Colon (tissue), 2 donors: ENCODE results near the gene SELENBP1.

ENCODE experiments used
- FAIRE-seq: peaks from 2 replicates; lab custom pipeline; 2012; peaks lifted over from hg19 to GRCh38; lab: Jason Lieb, UNC
- donor health status: control.
- donor health status: control.

The SELENBP1 gene

DNA sequence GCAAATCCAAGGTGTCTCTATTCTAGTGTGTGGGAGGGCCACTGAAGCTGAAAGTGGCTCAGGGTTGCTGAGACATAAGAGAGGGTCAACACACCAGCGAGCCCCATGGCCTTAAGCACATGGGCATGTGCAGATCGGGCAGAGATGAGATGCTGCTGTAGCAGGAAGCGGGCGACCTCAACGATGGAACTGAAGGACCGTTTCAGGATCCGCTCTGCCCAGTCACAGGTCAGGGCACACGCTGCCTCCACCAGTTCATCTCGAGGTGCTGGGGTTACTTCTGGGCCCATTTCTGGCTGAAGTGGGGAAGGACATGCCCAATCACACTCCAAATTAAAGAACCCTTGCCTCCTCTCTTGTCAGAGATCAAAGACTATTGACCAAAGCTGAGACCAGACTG lies 28.9 kb downstream of the SELENBP1 start:
- FAIRE-seq: no peak

DNA sequence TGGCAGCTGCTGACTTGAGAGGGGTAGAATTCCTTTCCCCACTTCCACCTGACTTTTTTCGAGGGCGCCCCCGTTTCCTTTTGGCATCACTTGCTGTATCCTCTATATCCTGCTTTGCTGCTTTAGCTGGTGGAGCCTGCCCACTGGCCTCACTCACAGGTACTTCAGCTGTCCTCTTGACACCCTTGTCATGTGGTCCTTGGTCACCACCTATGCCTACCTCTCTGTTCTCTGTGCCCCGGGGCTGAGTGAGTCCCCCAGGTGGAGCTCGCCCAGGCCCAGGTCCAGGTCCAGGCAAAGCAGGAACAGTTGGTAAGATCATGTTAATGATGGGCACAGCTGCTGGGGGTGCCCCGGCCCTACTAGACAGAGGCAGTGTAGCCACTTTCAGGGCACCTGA lies 29.9 kb downstream of the SELENBP1 start:
- FAIRE-seq: no peak

DNA sequence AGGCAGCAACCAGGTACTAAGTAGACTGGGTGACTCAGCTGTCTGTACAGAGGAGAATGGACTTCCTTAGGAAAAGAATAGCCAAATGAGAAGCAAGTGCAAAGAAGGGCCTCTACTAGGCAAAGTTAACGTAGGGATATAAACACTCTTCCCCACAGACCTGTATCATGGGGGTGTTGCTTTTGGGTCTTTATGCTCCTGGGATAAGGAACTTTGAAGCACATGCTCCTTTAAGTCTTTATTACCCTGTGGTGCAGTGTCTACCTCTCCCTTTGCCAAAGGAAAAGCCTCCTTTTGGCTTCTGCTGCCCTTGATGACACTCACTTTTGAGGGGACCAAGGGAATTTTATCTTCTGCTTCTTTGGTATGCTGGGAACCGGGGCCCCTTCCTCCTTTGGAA lies 30.5 kb downstream of the SELENBP1 start:
- FAIRE-seq: no peak

DNA sequence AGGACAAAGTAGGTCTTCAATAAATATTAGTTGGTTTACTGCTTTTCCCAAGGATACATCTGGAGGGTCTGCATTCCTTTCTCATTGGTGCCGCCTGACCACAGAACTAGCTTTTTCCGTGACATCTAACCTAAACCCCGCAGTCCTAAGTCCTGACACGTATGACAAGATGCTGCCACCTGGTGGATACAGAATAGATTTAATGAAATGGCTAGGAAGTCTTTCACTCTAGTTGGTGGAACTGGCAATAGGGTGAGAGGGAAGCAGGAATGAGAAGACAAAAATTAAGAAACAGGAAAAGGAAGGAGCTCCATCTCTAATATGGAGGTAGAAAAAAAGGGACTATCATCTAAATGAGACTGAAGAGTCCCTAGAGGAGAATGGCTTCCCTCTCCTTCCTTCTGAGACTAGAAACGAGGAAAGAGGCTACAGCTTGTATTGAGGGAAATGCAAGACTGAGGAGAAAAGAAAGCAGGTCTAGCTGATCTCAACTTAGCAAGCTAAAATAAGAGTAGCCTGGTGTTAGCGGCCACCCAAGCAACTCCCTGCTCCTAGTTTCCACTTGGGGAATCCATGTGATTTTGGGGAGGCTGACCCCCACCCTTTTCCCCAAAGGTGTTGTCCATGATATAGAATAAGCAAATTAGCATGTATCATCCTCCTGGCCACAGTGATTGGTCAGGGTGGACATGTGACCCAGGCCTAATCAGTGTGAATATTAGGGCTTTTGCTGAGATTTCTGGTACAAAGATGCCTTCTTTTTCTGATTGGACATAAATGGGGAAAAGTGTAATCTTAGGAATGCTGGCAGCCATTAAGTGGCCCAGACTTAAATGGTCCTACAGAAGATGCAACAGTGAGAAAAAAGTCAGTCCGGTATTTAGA lies 31.4 kb downstream of the SELENBP1 start:
- FAIRE-seq: no peak

DNA sequence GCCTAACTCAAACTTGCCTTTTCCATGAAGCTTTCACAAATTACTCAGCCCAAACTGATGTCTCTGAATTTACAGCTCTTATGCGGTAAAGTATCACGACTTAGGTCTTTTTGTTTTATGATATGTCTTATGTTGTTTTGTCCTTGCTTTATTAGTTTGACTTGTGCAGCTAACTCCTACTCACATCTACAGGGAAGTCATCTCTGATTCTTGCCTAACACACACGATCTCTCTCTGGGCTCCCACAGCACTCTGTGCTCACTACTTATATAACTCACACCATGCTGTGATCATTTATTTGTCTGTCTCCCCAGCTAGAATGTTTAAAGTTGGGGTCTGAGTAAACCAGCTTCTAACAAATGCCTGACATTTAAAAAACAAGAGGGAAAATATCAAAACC lies 35.9 kb downstream of the SELENBP1 start:
- no peak for FAIRE-seq

DNA sequence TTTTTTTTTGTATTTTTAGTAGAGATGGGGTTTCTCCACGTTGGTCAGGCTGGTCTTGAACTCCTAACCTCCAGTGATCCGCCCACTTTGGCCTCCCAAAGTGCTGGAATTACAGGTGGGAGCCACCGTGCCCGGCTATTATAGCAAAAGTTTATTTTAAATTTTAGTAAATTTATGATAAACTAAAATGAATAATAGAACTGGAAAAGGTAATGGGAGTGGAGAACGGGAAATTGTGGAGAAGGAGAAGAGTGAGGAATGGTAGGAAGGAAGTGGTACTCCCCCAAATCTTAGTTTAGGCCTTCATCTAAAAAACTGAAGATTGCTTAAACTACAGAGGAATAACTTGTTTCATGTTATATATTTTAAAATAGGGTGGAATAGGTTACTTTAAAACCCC lies 37.7 kb downstream of the SELENBP1 start:
- FAIRE-seq: no peak

DNA sequence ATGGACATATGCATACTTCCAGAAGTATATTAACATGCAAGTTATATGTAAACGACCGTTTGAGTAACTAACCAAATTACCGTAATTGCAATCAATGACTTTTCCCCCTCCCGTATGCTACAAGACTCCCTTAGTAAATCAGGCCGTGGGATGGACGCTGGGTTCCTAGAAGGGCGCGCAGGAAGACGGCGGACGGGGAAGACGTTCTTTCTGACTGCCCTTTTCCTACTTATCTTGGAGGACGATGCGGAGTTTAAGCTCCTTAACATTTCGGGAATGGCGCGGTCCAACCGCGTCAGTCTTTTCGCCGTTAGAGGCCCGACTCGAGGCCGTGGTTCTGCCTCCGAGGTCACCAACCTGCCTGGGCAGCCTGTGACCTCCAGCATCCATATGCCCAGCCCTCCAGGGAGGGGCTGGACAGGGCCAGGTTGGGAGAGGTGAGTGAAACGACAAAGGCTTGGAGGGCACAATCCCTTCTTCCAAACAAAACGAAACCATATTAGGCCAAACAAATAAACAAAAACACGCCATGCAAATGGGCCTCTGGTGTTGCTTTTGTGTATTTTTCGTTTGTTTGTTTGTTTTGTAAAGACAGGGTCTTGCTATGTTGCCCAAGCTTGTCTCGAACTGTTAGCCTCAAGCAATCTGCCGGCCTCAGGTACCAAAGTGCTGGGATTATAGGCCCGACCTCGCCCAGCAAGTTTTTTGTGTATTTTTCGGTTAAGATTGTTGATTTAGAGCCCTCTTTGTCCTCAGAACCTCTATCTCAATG lies 44.4 kb downstream of the SELENBP1 start:
- FAIRE-seq: no peak

DNA sequence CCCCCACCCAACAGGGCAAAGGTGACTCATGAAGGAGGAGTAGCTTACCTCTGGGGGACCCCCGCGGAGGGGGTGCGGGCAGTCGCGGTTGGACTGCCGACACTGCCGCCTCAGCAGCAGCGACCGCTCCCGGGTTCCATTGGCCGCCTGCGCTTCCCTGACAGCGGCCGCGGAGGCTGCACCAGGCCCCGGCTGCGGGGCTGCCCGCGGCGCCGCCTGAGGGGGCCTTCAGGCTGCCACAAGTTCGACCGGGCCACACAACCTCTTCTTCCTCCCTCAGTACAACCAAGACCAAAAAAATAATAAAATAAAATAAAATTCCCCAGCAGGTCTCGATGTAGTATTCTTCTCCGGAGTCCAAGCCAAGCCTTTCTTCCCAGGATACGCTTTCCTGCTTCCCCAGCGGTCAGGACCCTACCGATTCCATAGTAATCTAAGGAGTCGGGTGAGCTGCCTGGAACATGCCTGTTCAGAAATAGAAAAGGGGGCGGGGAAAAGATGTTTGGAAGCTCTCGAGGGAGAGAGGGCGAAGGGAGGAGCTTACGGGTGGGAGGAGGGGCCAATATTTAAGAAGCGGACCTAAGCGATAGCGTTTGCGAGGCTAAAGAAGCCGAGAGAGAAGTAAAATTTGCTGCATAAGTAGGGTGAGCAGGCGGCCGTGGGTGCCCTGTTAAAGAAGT lies 45.1 kb downstream of the SELENBP1 start, which contains the start of gene PI4KB:
TSS of gene PI4KB (minus strand) at position 194 of the 680 bp plus-strand sequence. CDS start 10,935 bp downstream, outside the sequence.
- peak; percentile 5 for FAIRE-seq

DNA sequence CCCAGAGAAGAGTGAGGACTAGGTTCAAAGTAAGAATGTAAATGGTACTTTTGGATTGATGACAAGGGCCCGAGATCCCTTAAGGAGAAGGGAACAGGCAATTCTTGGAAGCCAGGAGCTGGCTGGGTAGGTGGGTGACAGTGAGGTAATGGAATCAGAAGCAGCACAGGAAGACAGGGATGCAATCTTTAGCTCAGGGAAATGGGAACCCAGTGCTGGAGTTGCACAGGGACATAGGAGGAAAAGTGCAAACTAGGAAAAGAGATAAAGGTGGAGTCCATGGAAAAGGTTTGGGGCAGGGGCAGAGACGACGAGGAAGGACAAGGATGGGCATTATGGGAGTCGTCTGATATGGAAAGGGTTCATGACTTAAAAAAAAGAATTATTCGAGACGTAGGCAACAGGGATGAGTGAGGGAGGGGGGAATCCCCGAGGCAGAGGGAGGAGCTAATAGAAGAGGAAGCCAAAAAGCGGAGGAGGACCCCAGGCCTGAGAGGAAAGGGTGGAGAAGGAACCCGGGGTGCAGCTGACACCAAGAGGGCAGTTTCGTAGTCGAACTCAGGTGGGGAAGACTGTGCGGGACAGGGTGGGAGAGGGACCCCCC lies 45.8 kb downstream of the SELENBP1 start:
- no peak for FAIRE-seq

DNA sequence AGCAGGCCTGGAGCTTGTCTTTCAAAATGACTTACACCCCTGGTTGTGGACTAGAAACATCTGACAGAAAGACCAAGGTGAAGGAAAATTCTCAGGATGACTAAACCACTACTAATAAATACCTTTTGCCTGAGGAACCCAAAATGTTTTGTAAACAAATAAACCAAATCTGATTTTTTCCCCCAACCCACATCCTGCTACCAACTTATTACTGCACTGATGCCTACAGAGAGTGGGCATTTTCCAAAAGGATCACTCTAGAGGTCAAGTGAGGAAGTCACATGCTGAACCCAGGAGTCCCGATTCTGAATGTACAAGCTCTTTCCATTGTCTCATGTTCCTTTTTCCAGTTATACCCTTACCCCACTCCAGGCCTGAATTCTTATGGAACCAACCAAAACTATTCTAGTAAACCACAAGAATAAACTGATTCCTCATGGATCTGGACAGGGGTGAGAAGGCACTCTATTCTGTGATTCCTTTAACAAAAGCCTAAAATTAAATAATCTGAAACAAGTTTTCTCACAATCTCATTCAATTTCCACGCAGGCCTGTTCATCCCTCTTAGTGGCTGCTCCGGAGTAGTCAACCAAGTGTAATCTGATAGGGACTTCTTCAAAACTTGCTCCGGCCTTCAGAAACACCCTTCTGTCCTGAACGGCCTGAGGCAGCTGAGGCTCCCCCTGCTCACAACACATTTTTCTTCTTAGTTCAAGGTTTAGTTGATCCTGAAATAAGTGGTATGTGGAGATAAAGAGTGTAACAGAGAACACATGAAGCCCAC lies 46.7 kb downstream of the SELENBP1 start:
- no peak for FAIRE-seq

DNA sequence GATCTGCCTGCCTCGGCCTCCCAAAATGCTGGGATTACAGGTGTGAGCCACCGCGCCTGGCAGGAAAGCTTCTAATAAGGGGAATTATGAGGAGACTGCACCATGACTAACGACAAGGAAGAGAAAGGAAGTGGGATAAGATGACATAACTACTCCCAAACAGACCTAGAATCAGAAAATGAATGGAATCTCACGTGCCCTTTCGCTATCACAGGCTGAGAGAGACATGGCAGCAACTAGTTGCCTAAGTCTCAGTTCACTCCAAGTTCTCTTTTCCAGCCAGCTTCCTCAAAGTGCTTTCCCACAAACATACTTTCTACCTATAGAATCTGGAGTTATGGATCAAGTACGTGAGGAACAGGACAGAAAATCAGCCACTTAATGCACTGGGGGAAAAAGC lies 47.3 kb downstream of the SELENBP1 start:
- FAIRE-seq: no peak

DNA sequence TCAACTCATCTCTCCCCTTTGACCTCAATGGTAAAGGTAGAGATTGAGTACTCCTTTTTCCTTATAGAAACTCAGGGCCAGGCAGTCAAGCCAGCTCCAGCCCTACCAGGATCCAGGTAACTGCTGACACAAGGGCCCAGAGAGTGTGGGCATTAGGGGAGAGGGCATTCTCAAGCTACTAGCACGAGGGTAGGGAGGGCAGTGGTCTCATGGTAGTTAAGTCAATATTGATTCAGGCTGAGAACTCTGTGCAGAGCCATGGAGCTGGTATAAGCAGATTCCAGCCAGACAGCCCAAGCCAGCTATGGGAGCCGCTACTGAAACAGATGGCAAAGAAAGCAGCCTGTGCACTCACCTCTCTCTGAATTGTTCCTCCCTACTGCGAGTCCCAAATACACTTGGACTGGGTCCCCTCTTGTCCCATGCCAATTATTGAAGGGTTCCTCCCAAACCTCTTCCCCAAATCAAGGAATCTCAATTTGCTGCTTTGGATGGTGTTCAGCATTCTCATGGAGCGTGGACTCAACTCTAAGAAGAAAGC lies 48.0 kb downstream of the SELENBP1 start:
- FAIRE-seq: no peak

DNA sequence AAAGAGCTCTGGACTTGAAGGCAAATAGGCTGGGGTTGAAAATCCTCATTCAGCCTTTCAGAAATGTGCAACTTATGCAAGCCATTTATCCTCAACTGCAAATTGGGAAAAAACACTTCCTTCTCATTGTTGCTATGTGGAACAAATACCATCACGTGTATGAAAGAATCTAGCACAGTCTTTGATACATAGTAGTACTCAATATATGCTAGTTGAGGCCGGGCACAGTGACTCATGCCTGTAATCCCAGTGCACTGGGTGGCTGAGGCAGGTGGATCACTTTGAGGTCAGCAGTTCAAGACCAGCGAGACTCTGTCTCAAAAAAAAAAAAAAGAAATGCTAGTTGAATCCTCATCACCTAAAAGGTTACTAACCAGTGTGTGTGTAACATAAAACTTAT lies 53.5 kb downstream of the SELENBP1 start:
- FAIRE-seq: no peak

DNA sequence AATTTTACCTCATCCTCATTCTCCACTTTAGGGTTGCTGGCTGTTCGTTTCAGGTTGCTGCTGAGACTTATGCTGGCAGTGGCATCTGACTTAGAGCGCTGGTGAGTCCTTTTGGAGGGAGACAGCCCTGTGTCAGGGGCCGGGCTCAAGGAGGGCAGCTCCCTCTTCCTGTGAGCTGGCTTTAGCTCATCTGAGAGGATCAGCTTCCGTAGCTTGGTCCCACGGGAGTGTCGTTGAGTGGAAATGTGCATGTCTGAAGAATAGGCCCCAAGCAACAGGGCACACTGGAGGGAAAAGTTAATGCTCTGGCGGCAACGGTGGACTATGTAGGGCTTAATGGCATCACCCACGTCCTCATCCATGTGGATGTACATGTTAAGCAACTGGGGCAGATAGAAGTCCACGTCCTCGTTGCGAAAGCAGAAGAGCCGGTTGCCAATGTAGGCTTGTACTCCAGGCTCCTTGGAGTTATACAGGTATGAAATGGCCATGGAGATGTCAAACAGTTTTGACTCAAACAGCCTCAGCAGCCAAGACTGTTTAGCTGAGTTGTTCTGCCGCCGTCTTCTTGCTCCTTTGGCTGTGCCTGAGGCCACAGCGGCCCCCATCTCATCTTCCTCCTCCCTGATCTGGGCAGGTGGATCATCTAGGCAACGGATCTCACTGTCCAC lies 56.8 kb downstream of the SELENBP1 start:
- FAIRE-seq: no peak
